ENCODE data around the gene VMP1.
A peak's percentile ranks its signal among the peaks of the same experiment; 100 is the strongest.
"Not testable (repeated sequence)": the region's sequence is repeated elsewhere in the genome, so short reads cannot be mapped to it uniquely, and the experiment has no call there.

The VMP1 gene

DNA sequence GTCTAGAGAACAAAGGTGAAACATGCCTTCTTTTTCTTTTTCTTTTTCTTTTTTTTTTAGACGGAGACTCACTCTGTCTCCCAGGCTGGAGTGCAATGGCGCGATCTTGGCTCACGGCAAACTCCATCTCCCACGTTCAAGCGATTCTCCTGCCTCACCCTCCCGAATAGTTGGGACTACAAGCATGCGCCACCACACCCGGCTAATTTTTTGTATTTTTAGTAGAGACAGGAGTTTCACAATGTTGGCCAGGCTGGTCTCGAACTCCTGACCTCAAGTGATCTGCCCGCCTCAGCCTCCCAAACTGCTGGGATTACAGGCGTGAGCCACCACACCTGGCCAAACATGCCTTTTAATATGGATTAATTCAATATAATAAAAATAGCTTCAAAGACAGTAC, 47.6 kb downstream of the VMP1 start:
- not testable (repeated sequence) for DNase-seq (ENCODE audit: low spot score)

DNA sequence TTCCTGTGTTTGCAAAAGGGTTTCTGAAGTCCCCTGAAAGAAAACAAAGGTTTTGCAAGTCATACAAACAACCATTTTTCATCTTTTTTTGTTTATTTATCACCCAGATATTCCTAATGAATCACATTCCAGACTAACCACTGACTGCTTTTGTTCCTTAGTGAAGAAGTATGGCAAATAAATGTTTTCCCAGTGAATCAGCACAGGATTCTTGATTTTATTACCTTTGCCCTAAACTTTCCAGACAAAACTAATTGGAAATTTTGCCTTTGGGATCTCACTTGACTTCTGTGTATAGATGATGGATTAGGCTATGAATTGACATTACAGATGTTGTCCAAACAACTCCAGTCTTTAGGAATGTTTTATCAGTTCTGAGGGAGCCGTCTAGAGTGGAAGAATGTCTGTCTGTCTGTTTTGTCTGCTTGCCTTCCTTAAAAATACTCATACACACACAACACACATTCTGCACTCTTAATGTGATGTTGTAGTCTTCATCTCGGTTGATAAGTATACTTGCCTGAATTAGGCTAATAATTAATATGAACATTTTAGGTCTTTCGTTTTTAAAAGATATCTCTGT, 48.9 kb downstream of the VMP1 start:
- DNase-seq (ENCODE audit: low spot score) = no peak

DNA sequence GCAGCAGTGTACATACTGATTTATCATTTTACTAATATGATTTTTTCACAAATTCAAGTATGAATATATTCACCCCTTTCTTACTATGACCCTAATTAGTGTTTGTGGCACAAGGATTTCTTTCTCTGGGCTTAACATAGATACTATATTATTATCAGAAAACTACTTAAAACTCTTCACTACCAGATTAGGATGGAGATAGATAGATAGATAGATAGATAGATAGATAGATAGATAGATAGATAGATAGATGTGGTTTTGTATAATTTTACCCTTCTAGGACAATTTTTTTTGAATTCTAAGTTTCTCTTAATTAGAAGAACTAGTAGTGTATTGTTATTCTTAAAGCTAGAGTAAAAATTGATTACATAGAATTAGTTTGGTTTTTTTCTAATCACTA, 49.6 kb downstream of the VMP1 start:
- no peak for DNase-seq (ENCODE audit: low spot score)

DNA sequence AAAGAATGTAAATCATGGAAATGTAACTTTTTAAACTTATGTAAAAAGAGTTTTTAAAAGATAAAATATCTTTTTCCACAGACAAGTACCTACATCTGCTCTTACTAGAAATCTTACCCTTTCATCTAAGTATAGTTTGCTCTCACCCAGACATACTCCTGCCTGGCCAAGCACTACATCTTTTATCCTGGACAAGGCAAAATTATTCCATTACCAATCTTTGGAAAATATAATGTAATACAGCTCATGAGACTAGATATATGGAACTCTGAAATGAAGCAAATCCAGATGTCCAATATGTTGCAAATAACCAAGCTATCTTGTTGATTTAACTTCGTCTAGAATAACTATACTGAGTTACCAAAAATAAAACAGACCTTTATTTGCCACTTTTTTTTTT, 50.0 kb downstream of the VMP1 start:
- no peak for DNase-seq (ENCODE audit: low spot score)

DNA sequence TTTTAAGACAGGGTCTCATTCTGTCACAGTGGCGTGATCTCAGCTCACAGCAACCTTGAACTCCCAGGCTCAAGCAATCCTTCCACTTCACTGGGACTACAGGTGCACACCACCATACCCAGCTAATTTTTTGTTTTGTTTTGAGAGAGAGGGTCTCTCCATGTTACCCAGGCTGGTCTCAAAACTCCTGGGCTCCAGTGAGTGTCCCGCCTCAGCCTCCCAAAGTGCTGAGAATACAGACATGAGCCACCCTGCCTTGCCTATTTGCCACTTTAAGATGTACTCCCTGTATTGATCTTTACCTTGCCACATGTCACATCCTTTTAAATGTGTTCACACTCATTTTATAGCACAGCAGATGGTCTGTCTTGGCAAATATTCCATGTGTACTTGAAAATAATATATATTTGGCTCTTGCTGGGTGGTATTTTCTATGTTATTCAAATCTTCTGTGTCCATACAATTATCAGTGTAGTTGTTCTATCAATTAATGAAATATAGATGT, 50.5 kb downstream of the VMP1 start:
- DNase-seq (ENCODE audit: low spot score) = no peak

DNA sequence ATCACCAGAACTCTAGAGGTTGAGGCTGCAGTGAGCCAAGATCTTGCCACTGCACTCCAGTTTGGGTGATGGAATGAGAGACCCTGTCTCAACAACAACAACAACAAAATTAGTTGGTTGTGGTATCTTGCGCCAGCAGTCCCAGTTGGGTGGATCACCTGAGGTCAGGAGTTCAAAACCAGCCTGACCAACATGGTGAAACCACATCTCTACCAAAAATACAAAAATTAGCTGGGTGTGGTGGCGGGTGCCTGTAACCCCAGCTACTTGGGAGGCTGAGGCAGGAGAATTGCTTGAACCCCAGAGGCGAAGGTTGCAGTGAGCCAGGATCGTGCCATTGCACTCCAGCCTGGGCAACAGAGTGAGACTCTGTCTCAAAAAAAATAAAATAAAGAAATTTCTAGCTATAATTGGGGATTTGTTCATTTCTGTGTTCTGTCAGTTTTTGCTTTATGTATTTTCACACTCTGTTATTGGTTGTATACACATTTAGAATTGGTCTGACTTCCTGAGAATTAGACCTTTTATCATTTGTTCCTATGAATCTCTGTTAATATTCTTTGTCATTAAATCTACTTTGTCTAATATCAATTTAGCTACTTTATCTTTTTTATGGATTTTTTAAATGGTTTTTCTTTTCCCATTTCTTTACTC, 51.7 kb downstream of the VMP1 start:
- not testable (repeated sequence) for DNase-seq (ENCODE audit: low spot score)

DNA sequence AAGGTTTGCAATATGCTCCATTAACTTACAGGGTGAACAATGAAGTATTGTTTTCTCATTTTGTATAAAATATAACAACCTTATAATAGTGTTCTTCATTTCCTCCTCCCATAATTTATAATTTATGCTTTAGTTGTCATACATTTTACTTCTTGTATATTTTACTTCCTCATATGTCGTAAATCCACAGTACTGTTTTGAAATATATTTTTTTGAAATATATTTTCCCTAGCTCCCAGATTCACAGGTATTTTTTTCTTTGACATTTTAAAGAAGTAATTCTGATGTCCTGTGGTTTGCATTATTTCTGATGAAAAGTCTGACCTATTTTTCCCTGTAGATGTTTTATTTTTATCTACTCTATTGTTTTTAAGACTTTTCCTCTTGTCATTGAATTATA, 52.7 kb downstream of the VMP1 start:
- no peak for DNase-seq (ENCODE audit: low spot score)

DNA sequence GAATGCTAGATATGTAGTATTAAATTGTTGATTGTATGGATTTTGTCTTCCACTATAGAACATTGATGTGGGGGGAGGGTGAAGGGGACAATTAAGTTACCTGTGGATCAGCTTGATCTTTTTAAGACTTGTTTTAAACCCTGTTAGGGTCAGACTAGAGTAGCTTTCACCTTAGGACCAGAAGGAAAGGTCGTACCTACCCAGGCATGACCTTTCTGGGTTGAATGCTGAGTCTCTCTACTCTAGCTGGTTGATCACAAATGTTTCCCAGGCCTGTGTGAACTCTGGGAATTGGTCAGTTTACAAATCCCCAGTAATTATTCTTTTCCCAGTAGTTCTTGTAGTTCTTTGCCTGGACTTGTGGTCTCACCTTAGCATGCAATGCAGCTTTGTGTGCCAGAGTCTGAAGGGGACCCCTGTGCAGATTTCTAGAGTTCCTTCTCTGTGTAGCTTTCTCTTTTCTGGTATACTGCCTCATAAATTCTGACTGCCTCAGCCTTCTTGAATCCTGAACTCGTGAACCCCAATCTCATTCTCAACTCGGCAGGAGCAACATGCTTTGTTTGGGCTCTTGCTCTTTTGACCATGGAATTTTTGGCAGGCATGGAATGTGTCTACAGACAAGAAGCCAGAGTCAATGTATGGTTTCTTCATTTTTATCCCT, 54.1 kb downstream of the VMP1 start:
- peak; percentile 12 for DNase-seq (ENCODE audit: low spot score)

DNA sequence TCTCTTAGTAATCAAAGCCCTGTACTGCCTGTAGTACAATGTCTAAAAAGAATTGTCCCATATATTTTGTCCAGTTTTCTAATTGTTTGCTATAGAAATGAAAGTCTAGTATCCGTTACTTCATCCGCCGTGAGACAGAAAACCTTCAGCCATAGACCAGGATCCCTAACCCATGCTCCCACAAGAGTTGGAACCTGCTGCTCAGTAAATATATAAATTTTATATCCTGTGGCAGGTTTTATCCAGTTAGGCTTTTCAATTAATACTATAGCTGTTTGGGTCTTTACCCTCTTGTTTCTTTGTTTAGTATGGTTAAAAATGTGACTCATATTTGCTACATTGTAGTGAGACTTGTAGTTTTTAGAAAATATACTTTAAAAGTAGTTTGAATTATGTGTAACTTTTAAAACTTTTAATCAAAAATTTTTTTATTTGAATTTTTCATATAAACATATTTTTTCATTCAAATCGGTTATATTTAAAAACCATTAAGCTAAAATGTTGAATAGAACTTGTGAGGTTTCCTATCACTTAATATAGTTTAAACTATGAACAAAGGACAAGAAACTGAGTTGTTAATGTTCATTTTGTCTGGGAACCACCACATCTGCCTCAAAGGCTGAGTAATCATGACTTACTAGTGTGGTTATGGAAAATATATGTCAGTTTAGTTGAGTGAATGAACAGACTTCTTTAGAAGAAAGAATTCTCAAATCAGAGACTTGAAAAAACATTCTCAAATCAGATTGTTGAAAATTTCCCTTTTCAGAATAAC, 54.8 kb downstream of the VMP1 start:
- DNase-seq (ENCODE audit: low spot score) = no peak

DNA sequence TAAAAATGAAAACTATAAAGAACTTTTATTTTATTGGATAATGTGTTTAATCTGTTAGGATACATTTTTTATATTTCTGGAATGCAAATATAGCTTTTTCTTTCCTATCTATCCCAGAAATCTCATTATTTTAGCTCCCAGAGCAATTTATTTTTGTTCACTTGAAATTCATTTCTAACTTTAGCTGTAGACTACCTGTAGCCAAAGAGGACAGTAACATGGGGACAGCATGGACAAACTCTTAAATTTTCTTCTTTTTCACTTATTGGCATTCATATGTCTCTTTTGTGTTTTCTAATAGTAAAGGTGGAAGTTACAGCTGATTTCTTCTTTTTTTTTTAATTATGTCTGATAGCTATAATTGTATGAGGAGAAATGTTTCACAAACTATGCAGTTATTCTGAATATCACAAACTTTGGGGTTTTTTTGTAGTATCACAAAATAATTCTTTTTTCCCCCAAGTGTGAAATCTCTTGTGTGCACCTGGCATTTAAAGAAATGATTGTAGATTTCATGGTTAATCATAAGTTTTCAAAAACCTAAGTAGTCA, 55.4 kb downstream of the VMP1 start:
- DNase-seq (ENCODE audit: low spot score) = no peak

DNA sequence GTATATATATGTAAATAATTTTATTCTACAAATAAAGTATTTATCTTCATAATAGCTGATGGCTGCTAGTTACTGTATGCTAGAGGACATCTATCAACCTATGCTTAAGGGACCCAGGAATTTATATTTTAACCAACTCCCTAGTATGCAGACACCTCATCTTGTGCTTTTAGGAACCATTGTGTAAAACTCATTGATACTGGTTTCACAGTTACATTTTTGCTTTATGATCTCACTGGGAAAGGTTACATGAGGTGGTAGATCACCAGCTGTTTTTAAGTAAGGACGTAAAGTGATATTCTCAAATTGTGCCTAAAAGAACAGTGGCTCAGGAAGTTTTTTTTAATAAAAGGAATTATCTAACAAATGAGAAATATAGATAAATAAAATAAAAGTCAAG, 56.4 kb downstream of the VMP1 start:
- DNase-seq (ENCODE audit: low spot score) = peak; percentile 28

DNA sequence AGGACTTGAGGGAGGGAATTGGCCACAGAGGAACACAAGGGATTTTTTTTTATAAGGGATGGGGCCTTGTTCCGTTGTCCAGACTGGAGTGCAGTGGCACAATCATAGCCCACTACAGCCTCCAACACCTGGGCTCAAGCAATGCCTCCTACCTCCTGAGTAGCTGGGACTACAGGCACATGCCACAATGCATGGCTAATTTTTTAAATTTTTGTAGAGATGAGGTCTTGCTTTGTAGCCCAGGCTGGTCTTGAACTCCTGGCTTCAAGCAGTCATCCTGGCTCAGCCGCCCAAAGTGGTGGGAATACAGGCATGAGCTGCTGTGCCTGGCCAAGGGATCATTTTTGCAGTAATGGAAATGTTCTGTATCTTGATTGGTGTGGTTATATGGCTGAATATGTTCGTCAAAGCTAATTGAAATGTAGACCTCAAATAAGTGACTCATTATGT, 56.9 kb downstream of the VMP1 start:
- no peak for DNase-seq (ENCODE audit: low spot score)

DNA sequence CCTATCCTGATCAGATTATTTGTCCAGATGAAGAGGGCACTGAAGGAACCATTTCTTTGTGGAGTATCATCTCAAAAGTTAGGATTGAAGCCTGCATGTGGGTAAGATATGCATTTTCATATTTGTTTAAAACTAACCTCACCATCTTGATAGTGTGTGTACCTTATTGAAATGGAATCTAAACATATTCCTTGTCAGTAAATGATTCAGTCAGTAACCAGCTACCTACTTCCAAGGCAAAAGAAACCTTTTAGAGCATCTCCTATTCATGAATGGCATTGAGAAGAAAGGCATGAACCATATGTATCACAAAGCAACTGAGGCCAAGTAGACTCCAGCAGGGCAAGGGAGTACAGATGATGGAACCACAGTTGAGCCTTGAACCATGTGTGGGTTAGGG, 57.6 kb downstream of the VMP1 start:
- no peak for DNase-seq (ENCODE audit: low spot score)

DNA sequence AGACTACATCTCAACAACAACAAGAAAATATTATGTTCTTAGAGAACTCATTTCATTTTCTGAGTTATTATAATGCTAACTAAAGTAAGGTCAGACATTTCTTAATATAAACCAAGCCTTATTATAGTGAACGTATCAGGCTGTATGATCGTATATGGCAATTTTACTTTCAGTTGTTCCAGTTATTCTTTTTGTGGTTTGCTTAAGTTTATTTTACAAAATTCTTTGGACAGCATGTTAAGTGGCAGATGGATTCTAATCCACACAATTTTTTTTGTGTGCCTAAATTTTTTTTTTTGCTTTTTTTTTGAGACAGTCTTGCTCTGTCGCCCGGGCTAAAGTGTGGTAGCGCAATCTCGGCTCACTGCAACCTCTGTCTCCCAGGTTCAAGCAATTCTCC, 59.0 kb downstream of the VMP1 start:
- no peak for DNase-seq (ENCODE audit: low spot score)

DNA sequence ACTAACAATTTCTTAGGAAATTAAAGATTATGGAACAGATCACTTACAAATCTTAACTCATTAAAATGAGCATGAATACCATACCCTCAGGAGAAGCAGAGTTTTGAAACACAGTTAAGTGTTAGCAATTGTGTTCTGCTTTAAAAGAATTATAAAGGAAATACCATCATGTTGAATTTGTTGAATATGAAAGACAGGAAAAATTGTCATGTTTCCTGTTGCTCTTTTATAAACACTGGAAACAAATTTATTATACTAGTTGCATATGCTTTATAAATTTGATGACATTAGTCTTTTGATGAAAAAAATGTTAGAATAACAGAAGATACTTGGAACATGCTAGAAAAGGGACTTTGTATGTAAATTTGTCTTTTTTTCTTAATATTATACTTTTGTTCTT, 59.7 kb downstream of the VMP1 start:
- DNase-seq (ENCODE audit: low spot score) = no peak

DNA sequence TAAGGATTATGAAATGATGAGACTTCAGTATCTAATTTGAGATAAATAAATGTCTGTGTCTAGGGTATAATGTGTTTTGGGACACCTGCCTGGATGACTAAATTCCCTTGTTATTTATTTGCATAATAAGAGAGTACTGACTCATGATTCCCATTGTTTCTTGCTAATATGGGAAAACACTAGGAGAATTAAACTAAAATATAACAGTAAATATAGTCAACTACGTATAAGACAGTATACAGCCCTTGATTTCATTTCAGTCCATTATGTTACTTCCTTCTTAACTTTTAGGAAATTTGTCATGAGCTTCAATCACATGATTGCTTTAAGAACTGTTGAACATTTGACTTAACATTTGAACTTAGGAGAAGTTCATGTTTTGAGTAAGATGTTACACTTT, 62.4 kb downstream of the VMP1 start:
- no peak for DNase-seq (ENCODE audit: low spot score)

DNA sequence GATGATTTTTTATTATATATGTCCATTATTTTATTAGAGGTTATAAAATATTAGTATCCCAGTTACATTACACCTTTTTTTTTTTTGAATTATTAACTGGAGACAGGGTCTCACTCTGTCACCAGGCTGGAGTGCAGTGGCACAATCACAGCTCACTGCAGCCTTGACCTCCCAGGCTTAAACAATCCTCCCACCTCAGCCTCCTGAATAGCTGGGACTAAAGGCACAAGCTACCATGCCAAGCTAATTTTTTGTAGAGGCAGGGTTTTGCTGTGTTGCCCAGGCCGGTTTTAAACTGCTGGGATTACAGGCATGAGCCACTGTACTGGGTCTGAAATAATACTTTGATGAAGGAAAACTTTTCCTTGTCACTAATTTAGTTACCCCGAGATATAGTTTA, 63.6 kb downstream of the VMP1 start:
- DNase-seq (ENCODE audit: low spot score) = no peak

DNA sequence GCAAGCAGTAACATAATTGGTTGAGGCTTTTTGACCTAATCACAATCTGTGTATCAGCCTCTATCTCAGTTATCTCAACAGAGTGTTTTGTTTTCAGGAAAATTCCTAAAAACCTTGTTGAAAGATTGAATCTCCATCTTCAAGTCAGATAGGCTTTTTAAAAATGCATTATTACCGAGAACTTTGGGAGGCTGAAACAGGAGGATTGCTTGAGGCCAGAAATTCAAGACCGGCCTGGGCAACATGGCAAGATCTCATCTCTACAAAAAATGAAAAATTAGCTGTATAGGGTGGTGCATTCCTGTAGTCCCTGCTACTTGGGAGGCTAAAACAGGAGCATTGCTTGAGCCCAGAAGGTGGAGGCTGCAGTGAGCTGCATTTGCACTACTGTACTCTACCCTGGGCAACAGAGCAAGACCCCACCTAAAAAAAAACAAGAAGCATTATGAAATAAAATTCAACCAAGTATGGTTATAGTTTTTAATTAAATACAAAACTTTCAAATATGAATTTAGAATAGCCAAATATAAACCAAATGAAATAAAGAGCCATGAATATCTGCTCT, 68.4 kb downstream of the VMP1 start:
- no peak for DNase-seq (ENCODE audit: low spot score)

DNA sequence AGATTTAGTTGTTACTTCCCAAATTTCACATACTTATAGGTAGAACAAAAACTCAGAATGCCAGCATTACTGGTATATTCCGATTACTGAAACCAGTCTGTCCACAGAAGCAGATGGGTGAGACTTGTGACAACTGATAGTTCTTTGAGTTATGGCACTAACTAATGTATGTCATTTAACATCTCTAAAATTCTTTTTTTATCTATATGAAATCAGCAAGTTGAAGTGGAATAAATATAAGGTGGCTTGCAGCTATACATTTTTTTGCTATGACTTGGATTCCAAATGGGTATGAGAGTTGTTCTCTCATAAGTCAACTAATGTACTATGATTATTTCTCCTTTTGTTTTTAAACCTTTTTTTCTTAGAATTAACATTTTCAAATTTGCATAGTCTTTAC, 69.1 kb downstream of the VMP1 start:
- DNase-seq (ENCODE audit: low spot score) = no peak

DNA sequence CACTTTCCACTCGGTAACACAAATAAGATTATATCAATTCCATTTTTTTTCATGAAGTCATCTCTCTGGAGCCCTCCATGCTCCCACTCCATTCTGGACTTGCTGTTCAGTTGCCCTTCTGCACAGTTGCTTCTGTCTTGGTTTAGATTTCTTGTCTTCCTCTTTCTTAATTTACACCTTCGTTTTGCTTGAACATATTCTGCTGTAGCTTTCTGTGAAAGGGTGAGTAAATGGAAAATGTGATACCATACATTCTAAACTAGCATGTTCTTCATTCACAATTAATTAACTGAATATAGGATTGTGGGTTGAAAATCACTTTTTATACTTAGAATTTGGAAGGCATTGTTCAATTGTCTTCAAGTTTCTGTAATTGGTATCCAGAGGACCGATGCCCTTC, 69.6 kb downstream of the VMP1 start:
- DNase-seq (ENCODE audit: low spot score) = no peak

DNA sequence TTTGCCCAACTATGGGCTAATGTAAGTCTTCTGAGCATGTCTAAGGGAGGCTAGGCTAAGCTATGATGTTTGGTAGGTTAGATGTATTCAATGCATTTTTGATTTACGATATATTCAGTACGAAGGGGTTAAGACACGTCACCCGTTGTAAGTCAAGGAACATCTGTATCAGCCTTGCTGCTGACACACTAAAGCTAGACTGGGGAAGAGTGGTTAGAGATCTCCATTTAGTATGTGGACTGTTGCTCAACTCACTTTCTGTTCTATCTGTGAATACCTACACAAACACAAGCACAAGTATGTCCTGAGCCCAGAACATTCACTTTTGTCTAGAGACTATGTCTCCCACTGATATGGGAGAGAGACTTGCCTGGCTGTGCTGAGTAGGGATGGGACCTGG, 71.5 kb downstream of the VMP1 start:
- DNase-seq (ENCODE audit: low spot score) = no peak

DNA sequence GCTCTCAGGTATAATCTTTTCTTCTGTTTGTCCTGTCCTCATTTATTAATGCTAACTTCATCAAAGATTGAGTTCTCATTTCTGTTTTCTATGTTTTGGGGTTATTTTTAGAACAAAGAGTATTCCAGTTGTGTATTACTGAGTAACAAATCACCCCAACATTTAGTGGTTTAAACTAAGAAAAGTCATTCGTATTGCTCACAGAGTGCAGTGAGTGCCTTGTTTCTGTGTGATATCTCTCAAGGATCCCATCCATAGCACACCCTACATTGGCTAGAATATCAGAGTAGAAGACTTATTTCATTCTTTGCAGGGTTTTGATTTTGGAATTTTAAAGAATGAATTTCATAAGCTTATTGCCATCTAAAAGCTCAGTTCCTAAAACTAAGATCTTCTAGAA, 72.1 kb downstream of the VMP1 start:
- no peak for DNase-seq (ENCODE audit: low spot score)

All from AG08396 (cell line).